ENCODE measurements around the gene PUSL1. TPM values are rescaled to one million over a fixed set of nuclear protein-coding genes. Genes with fewer than 3 reads are reported as not detected.

Gene PUSL1
- total and polyA plus RNA-seq, 2 of the 4 experiments (the other 2 are of a cell fraction) = 10.9 to 33.0 TPM

- no peak overlapping the region for H2BK20ac ChIP-seq (ENCODE audit: low read depth, low read length)
- H3K79me1 ChIP-seq (ENCODE audit: low read depth in 1 of 2, low read length in 2 of 2) = no peaks in the 10 kb centered on the region
- H4K5ac ChIP-seq (ENCODE audit: low read depth, low read length) = no peak overlapping the region
- dilution Hi-C loops (cut with HindIII; ENCODE audit: low sequenced_read_pairs, unreplicated experiment) = no loop called here
- ChIA-PET CTCF (interaction anchor here (1.4 to 1.5 kb wide), 2 partner anchors 9 to 168 kb away, joined by 3 read pairs; no protein-coding TSS in a partner anchor), POLR2A (ENCODE audit: unreplicated experiment) (no interaction called here)
- H2BK5ac ChIP-seq (ENCODE audit: low read depth, low read length, poor library complexity, severe bottlenecking) = no peak overlapping the region
- H3K27me3 ChIP-seq (ENCODE audit: control insufficient read depth, insufficient read depth, low read length) = no peaks in the 10 kb centered on the region
- TF ChIP-seq CHD1 (IDR thresholded peaks at IDR 0.05; ENCODE audit: low read depth, low read length) (no peak), RCOR1 (IDR thresholded peaks at IDR 0.05; ENCODE audit: insufficient replicate concordance, low read length) (no peak), MXI1 (IDR thresholded peaks at IDR 0.05; ENCODE audit: borderline replicate concordance, low read depth, low read length) (no peak), USF2 (IDR thresholded peaks at IDR 0.05; ENCODE audit: low read depth, low read length) (no peak), RAD21 (IDR thresholded peaks at IDR 0.05; ENCODE audit: low read length) (no peak), CTCF (conservative IDR thresholded peaks at IDR 0.05; ENCODE audit: low read depth, low read length) (no peak), POLR2A (IDR thresholded peaks at IDR 0.05; ENCODE audit: low read depth, low read length) (no peak), MAFK (IDR thresholded peaks at IDR 0.05; ENCODE audit: low read depth, low read length) (no peak), MAZ (IDR thresholded peaks at IDR 0.05; ENCODE audit: borderline replicate concordance, low read depth, low read length) (no peak), NFE2L2 (IDR thresholded peaks at IDR 0.05; ENCODE audit: low read depth, low read length) (no peak), RFX5 (IDR thresholded peaks at IDR 0.05; ENCODE audit: low read depth, low read length) (no peak), BHLHE40 (IDR thresholded peaks at IDR 0.05; ENCODE audit: low read depth, low read length) (no peak)
- no peaks in the 10 kb centered on the region; the same call in 1 of the 2 replicates for H3K4me1 ChIP-seq (ENCODE audit: control insufficient read depth, insufficient read depth, low read length)
- no peak overlapping the region for H3K4me2 ChIP-seq (ENCODE audit: low read depth, low read length)
- peaks cover 23% of the 10 kb centered on the region for H3K36me3 ChIP-seq (ENCODE audit: control insufficient read depth, insufficient read depth, low read length)
- H3K9me3 ChIP-seq (ENCODE audit: control insufficient read depth, insufficient read depth, low read length) = no peaks in the 10 kb centered on the region
- no peak overlapping the region for H4K8ac ChIP-seq (ENCODE audit: low read depth in 2 of 2, low read length in 2 of 2)
- intact Hi-C loops (cut with micrococcal nuclease) = no loop called here
- H3K9ac ChIP-seq (ENCODE audit: low read depth, low read length) = no peak overlapping the region
- no peak overlapping the region for H3K23ac ChIP-seq (ENCODE audit: low read depth, low read length)
- H2BK15ac ChIP-seq (ENCODE audit: low read depth, low read length) = no peak overlapping the region
- H3K9me1 ChIP-seq (ENCODE audit: insufficient read depth, low read length) = no peaks in the 10 kb centered on the region
- no peak overlapping the region for H3K14ac ChIP-seq (replicated peaks; ENCODE audit: low read depth, low read length)
- WGBS, 2 experiments (ENCODE audit: extremely low coverage in 2 of 2, insufficient read length in 1 of 2) = 54% methylated on average over 22 of the region's 28 CpGs; no CpG with 5 or more reads in 1 of the 2 experiments
- in situ Hi-C loops (cut with MboI; ENCODE audit: low sequenced_read_pairs) = no loop called here
- no peak overlapping the region for H3K27ac ChIP-seq (ENCODE audit: insufficient read depth, low read length)
- H4K20me1 ChIP-seq (ENCODE audit: insufficient read depth, low read length) = peaks cover 13% of the 10 kb centered on the region
- H2AFZ ChIP-seq (replicated peaks; ENCODE audit: low read length, poor library complexity) = no peak overlapping the region
- no TSS peak for BruUV-seq (replicated peaks)
- H2AK9ac ChIP-seq (replicated peaks; ENCODE audit: low read depth, low read length, poor library complexity) = peak overlapping the region; percentile 45
- ATAC-seq (ENCODE audit: low read depth) (0 out of 2 replicates have a peak, but pooled peaks have one; percentile 2), DNase-seq (no peak)
- no peak overlapping the region for H3K4ac ChIP-seq (ENCODE audit: low read depth, low read length)
- no peak overlapping the region for H3K56ac ChIP-seq (ENCODE audit: extremely low read depth, insufficient read depth, low read length)
- H3K4me3 ChIP-seq (ENCODE audit: insufficient read depth, low read depth, low read length) = no peak overlapping the region
- H2BK120ac ChIP-seq (ENCODE audit: low read depth, low read length) = no peak overlapping the region
- H2AK5ac ChIP-seq (ENCODE audit: low read depth, low read length) = no peak overlapping the region
- no peak overlapping the region for H4K91ac ChIP-seq (ENCODE audit: insufficient read depth, low read depth, low read length)
- H3K18ac ChIP-seq (ENCODE audit: low read depth, low read length) = no peak overlapping the region
Observed at GRCh38 chr1:1291023-1291528, 17.3 kb upstream of the PUSL1 start.
